Activated naive CD4-positive, alpha-beta T cell treated with Interleukin-2 at 50 U/mL for 16 hours (primary cell): ENCODE data around the gene ZNF688.
"Not testable (repeated sequence)": the region's sequence is repeated elsewhere in the genome, so short reads cannot be mapped to it uniquely, and the experiment has no call there.

Experiments
- DNase-seq: peaks from one replicate; pipeline ENCODE4 v3.0.0-alpha.2; 2020

The ZNF688 gene

GRCh38 chr16:30571445-30572322 lies at the start of gene ZNF688:
TSS of gene ZNF688 (minus strand) at chr16:30571714. CDS start at chr16:30571629, 85 bp downstream.
- DNase-seq, result peak; percentile 95

DNA sequence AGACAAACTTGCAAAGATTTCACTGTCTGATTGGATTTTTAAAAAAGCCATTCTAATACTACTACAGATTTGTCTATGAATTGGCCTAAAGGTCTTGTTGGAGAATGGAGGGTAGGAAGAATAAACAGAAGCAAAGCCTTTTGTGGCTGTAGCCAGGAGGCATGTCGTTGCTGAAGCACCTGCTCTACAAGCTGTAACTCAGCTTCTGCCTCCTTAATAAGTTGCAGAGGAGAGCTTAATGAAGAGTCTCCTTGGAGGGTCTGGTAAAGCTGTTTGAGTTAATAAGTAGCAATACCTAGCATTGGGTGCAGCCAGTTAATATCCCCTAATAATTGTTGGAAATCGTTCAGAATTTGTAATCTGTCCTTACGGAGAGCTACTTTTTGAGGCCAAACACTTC lies 48.7 kb upstream of the ZNF688 start:
- DNase-seq, result no peak

GRCh38 chr16:30619638-30620037 lies 48.1 kb upstream of the ZNF688 start:
- DNase-seq, result no peak

DNA sequence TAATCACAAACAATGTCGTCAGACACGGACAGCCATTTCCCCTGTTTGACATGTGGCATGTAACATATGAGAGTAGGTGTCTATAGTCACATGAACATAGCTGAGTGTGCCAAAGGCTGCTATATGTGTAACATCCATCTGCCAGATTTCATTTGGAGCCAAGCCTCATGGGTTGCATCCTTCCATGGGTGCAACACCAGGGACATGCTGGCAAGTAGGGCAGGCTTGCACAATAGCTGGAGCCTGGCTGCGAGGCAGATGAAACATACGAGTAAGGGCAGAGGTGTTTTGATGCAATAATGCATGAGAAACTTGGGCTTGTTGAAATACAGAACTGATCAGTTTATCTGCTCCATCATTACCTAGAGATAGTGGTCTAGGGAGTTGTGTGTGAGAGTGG lies 47.7 kb upstream of the ZNF688 start:
- DNase-seq, result no peak

GRCh38 chr16:30615358-30616091 lies 44.0 kb upstream of the ZNF688 start:
- peak; percentile 76 for DNase-seq

DNA sequence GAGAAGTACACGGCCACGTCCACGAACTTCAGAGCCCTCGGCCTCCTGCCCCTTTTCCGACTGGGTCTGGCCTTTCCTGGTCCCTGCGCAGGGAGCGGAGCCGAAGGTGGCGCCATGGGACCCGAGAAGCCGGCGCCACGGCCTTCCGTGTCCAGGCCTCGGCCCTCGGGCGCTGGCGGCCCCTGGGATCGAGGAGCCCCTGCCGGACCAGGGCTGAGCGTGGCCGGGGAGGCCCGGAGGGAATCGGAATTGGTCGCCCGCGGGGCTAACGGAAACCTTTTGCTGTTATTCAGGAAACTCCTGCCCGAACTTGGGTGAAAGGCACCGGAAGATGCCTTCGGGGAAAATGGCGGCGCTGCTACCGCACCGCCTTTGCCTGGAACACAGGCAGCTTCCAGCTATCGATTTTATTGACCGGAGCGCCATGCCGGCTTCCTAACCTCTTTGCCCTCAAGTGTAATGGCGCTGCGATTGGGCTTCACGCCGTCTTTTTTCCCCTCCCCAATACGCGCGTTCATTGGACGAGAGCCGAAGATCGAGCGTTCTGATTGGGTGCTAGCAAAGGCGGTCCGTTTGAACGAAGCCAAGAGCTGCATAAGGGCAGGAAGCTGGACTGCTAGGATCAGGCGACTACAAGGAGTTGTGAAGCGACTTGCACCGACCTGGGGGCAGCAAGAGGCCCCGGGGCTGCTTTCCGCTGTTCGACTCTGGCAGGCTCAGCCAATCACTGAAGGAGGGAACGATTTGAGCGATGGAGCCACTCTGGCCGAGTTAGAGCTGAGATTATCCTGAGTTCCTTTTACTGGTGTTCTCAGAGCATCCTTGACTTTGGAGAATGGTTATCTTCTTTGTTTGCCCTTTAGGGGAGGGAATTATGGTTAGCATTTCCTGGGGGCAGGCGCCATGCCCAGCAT lies 38.7 kb upstream of the ZNF688 start, which contains the start of gene ZNF689:
Gene ZNF689 (minus strand): TSS at position 464 of the 914 bp plus-strand sequence. CDS start 348 bp downstream, at position 116.
- peak; percentile 95 for DNase-seq

DNA sequence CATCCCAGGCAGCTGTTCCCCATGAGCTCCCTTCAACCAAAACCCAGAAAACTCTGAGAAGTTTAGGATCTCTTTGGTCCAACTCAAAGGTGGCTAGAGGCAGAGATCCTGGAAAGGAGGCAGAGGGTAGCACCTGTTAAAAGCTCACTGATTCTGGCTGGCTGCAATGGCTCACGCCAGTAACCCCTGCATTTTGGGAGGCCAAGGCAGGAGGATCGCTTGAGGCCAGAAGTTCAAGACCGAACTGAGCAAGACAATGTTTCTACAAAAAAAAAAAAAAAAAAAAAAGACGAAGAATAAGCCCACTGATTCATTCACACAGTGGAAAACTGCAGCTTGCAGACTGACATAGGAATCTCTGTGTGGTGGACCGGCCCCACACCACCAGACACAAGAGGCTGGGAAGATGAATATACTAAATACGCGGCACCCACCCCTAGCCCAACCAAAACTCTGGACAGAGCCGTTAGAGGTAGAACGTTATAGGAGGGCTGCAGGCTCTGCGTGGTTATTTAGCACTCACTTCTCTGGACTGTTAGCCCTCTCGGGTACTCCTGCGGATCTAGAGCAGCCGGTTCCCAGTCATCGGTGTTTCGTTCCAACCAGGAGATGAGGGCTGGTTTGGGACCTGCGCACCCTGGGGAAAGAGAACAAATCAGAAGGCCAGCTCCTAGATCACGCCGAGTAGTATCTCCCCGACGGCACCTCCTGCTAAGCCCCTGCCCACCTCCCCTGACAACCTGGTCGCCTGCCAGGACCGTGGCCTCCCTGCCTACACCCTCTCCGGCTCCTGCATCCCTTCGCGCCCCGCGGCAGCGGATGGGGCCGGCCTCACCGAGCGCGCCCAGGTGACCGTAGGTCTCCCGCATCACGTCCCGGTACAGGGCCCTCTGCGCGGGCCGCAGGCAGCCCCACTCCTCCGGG lies 37.8 kb upstream of the ZNF688 start:
- DNase-seq, result peak; percentile 53

DNA sequence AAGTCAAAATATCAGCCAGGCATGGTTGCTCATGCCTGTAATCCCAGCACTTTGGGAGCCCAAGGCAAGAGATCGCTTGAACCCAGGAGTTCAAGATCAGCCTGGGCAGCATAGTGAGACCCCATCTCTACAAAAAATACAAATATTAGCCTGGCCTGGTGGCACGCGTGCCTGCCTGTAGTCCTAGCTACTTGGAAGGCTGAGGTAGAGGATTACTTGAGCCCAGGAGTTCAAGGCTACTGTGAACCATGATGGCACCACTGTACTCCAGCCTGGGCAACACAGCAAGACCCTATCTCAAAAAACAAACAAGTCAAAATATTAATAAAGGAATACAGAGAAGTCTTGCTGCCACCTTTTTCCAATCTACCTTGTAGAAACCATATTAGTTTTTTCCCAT lies 34.5 kb upstream of the ZNF688 start:
- DNase-seq, result no peak

DNA sequence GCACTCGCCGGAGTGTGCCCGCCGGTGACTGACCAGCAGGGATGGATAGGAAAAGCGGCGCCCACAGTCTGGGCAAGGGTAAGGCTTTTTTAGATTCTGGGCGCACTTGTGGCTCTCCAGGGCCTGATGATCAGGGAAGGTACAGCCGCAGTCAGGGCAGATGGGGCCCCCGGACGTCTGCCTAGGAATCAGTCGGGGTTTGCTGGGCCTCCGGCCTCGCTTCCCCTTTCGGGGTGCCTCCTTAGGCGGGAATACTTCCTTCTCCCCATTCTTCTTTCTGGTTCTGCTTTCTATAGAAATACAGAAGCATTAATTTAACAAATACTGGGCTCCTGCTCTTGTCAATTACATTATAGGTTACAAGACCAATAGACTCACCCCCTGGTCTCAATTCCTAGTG lies 33.6 kb upstream of the ZNF688 start:
- no peak for DNase-seq

DNA sequence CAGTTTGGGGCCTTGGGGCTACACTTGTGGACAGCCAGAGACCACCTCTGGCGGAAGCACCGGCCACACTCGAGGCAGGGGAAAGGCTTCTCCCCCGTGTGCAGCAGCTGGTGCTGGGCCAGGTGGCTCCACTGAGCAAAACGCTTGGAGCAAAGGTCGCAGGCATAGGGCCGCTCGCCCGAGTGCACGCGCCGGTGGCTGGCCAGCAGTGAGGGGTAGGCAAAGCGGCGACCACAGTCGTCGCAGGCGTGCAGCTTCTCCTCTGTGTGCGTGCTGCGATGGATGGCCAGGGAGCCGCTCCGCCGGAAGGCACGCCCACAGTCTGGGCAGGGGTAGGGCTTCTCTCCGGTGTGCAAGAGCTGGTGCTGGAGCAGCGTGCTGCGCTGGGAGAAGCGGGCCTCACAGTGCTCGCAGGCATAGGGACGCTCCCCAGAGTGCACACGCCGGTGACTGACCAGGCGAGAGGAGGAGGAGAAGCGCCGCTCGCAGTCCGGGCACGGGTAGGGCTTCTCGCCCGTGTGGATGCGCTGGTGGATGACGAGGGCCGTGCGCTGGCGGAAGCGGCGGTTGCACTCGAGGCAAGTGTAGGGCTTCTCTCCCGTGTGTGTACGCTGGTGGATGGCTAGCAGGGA lies 32.9 kb upstream of the ZNF688 start:
- no peak for DNase-seq

GRCh38 chr16:30603945-30604315 lies 32.4 kb upstream of the ZNF688 start:
- DNase-seq, result no peak

- no peak for DNase-seq
Observed at GRCh38 chr16:30602616-30603277, 31.2 kb upstream of the ZNF688 start.

DNA sequence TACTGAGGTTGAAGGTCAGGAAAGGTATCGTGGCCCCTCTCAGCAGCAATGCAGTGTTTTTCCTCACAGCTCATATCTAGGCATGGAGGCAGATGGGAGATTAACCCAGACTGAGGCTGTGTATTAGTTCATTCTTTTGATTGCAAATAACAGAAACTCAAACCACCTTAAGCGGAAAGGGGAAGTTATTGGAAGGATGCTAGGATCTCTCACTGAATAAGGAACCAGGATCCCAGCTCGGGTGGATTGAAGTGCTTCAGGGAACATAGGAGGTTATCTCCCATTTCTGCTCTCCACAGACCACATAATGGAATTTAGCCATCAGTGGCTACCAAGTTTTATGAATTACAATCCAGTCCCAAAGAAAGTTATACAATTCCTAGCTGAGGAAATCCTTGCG lies 30.5 kb upstream of the ZNF688 start:
- DNase-seq, result no peak

DNA sequence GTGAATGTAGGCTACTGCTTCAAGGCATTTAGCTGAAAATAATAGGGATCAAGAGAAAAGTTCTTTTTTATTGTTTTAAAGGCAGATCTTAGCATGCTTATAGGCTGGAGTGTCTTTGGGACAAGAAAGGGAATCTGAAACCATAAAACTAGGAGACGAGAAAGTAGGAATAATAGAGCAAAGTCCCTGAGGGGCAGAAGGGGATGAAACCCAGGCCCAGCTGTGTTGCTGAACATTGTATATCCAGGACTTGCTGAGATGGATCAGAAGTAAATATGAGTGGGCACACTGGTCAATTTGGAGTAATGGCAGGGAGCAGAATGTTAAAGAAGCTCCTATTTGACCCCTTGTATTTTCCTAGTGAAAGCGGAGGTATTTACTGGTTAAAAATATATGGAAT lies 29.4 kb upstream of the ZNF688 start:
- DNase-seq, result no peak

GRCh38 chr16:30600215-30600614 lies 28.7 kb upstream of the ZNF688 start:
- no peak for DNase-seq

DNA sequence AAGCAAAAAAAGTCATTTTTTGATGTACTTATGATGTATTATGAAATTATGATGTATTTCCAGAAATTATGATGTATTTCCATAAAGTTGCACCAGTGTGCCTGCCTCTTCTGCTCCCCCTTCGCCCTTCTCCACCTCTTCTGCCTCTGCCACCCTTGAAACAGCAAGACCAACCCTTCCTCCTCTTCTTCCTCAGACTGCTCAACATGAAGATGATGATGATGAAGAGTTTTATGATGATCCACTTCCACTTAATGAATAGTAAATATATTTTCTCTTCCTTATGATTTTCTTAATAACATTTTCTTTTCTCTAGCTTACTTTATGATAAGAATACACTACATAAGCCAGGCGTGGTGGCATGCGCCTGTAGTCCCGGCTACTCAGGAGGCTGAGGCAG lies 21.4 kb upstream of the ZNF688 start:
- DNase-seq, result no peak

GRCh38 chr16:30590869-30591268 lies 19.4 kb upstream of the ZNF688 start:
- DNase-seq, result not testable (repeated sequence)

- DNase-seq, result not testable (repeated sequence)
Observed at GRCh38 chr16:30589582-30589981, 18.1 kb upstream of the ZNF688 start.

GRCh38 chr16:30588651-30589050 lies 17.1 kb upstream of the ZNF688 start:
- DNase-seq, result no peak

DNA sequence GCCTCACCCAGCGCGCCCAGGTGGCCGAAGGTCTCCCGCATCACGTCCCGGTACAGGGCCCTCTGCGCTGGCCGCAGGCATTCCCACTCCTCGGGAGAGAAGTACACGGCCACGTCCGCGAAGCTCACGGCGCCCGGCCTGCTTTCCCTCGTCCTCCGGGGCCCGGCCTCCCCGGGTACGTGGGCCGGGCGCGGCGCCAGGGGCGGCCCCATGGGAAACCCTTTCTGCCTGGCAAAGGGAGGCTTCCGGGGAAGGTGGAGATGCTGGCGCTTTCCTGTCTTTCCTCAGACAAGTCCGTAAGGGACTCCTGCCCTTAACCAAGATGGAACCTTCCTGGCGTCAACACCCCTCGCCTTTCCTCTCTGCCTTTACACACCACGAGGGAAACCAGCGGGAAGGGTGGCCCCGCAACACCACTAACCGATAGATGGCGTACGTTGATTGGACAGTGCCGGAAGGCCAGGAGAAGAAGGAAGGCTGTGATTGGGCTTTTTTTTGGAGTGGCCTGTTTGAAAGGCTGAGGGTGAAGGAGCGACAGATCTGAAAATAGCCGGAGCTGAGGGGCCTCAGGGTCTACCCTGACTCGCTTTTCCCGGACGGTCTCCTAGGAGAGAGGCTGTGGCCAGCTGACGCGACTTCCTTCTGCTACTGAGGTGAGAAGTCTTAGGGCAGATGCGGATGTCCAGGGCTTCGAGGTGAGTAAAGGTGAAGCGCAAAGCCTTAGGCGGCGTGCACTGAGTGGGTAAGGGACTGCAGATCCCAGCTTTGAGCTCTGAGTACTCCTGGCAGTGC lies 14.1 kb upstream of the ZNF688 start, which contains the start of gene ZNF785:
Gene ZNF785 (minus strand): TSS at position 298 of the 792 bp plus-strand sequence. CDS start 86 bp downstream, at position 212.
- DNase-seq, result peak; percentile 93
